GM23338 (cell line): Measurements from ENCODE around the gene ARG2. TPM values are rescaled to one million over a fixed set of nuclear protein-coding genes. Genes with fewer than 3 reads are reported as not detected.

Experiments used
- ATAC-seq: fragments of 200-7000 bp; cut with Tn5 transposase; 3 replicates; pipeline ENCODE4 v1.9.1; 2020
- DNase-seq: peaks from one replicate; pipeline ENCODE4 v3.0.0-alpha.2; 2015; ENCODE audit warnings: low spot score
- H2AFZ ChIP-seq: fragments of 200-600 bp; sonication (generic); 2 replicates; pipeline ENCODE4 v1.8.0; 2016; ENCODE audit warnings: antibody characterized with exemption, mild to moderate bottlenecking, moderate library complexity
- H3F3A ChIP-seq: fragments of 200-600 bp; sonication (generic); replicated peaks from 2 replicates; pipeline ENCODE4 v1.8.0; 2017; ENCODE audit warnings: antibody characterized with exemption, mixed run types, low read depth
- H3K27ac ChIP-seq: fragments of 200-600 bp; sonication (generic); 2 replicates; pipeline ENCODE4 v1.6.1; 2016; ENCODE audit warnings: low read depth
- H3K27me3 ChIP-seq: fragments of 200-600 bp; sonication (generic); 2 replicates; pipeline ENCODE4 v1.8.0; 2016; ENCODE audit warnings: mild to moderate bottlenecking, mixed run types, moderate library complexity; ENCODE audit not compliant: insufficient read depth
- H3K36me3 ChIP-seq: fragments of 200-600 bp; sonication (generic); 2 replicates; pipeline ENCODE4 v1.8.0; 2016; ENCODE audit warnings: mild to moderate bottlenecking; ENCODE audit not compliant: insufficient read depth
- H3K4me1 ChIP-seq: fragments of 200-600 bp; sonication (generic); 2 replicates; pipeline ENCODE4 v1.8.0; 2016; ENCODE audit warnings: mild to moderate bottlenecking, moderate library complexity; ENCODE audit not compliant: insufficient read depth
- H3K4me2 ChIP-seq: fragments of 200-600 bp; sonication (generic); 2 replicates; pipeline ENCODE4 v1.7.1; 2017; ENCODE audit warnings: mixed run types
- H3K4me3 ChIP-seq: fragments of 200-600 bp; sonication (generic); 2 replicates; pipeline ENCODE4 v1.6.1; 2016; ENCODE audit warnings: mixed run types
- H3K79me2 ChIP-seq: fragments of 200-600 bp; sonication (generic); replicated peaks from 2 replicates; pipeline ENCODE4 v1.8.0; 2017; ENCODE audit warnings: mild to moderate bottlenecking; ENCODE audit not compliant: insufficient read depth
- H3K9me2 ChIP-seq: fragments of 200-600 bp; sonication (generic); 2 replicates; pipeline ENCODE4 v1.8.0; 2017; ENCODE audit not compliant: insufficient read depth
- H4K20me1 ChIP-seq: fragments of 200-600 bp; sonication (generic); replicated peaks from 2 replicates; pipeline ENCODE4 v1.8.0; 2017; ENCODE audit warnings: mild to moderate bottlenecking; ENCODE audit not compliant: insufficient read depth
- H3K27ac Mint-ChIP-seq: 2 replicates; pipeline ENCODE4 v1.8.0; 2020; ENCODE audit warnings: inconsistent platforms, mild to moderate bottlenecking, moderate library complexity, mixed read lengths
- H3K27me3 Mint-ChIP-seq: 3 replicates; pipeline ENCODE4 v1.8.0; 2022; ENCODE audit warnings: low read depth, mild to moderate bottlenecking, moderate library complexity, mixed read lengths, inconsistent platforms; ENCODE audit not compliant: insufficient read depth, poor library complexity
- H3K36me3 Mint-ChIP-seq: 3 replicates; pipeline ENCODE4 v1.8.0; 2021; ENCODE audit warnings: low read depth, mild to moderate bottlenecking, inconsistent platforms, moderate library complexity, mixed read lengths
- H3K4me1 Mint-ChIP-seq: 3 replicates; pipeline ENCODE4 v1.8.0; 2020; ENCODE audit warnings: mild to moderate bottlenecking, inconsistent platforms, mixed read lengths
- H3K4me3 Mint-ChIP-seq: 3 replicates; pipeline ENCODE4 v1.8.0; 2021; ENCODE audit warnings: moderate library complexity, mild to moderate bottlenecking, inconsistent platforms, mixed read lengths
- H3K9me3 Mint-ChIP-seq: 3 replicates; pipeline ENCODE4 v1.8.0; 2020; ENCODE audit warnings: moderate library complexity, mild to moderate bottlenecking, inconsistent platforms, mixed read lengths
- CREB1 ChIP-seq: fragments of 250-450 bp; sonication (Bioruptor Pico); IDR thresholded peaks from 2 replicates; pipeline ENCODE4 v1.5.0; 2020; ENCODE audit warnings: low read depth, mild to moderate bottlenecking, moderate library complexity
- EZH2 ChIP-seq: fragments of 200-600 bp; sonication (generic); IDR thresholded peaks from one replicate; pipeline ENCODE4 v1.8.0; 2017; ENCODE audit warnings: antibody characterized with exemption, mild to moderate bottlenecking, low read depth; ENCODE audit not compliant: unreplicated experiment
- EZH2phosphoT487 ChIP-seq: fragments of 200-600 bp; sonication (generic); IDR thresholded peaks from one replicate; pipeline ENCODE4 v1.8.1; 2018; ENCODE audit warnings: antibody characterized with exemption; ENCODE audit not compliant: unreplicated experiment
- JUNB ChIP-seq: IDR thresholded peaks from one replicate; pipeline ENCODE4 v1.6.1; 2016; ENCODE audit warnings: antibody characterized with exemption; ENCODE audit not compliant: unreplicated experiment
- NANOG ChIP-seq: IDR thresholded peaks from 2 replicates; pipeline ENCODE4 v1.6.1; 2016; ENCODE audit warnings: antibody characterized with exemption, borderline replicate concordance
- POLR2AphosphoS5 ChIP-seq: IDR thresholded peaks from 2 replicates; pipeline ENCODE4 v1.6.1; 2016; ENCODE audit warnings: antibody characterized with exemption, low read depth
- STAT1 ChIP-seq: IDR thresholded peaks from one replicate; pipeline ENCODE4 v1.6.1; 2016; ENCODE audit warnings: antibody characterized with exemption; ENCODE audit not compliant: unreplicated experiment
- ZNF114 ChIP-seq: fragments of 250-450 bp; sonication (Bioruptor Pico); IDR thresholded peaks from 2 replicates; pipeline ENCODE4 v1.5.0; 2020; ENCODE audit warnings: mild to moderate bottlenecking, moderate library complexity
- ZNF331 ChIP-seq: fragments of 250-450 bp; sonication (Bioruptor Pico); IDR thresholded peaks from 2 replicates; pipeline ENCODE4 v1.5.0; 2020; ENCODE audit warnings: low read depth, mild to moderate bottlenecking, moderate library complexity
- polyA plus RNA-seq: library from polyadenylated mRNA; unstranded; fragments of >200 nt; fragmentation: Nextera tagmentation; extraction: Ambion mirVana; gene quantifications from 2 replicates; pipeline ENCODE4 v1.2.1, GENCODE V29; 2016
- total RNA-seq: library from RNA; depleted of rRNA; stranded (reverse); fragments of >200 nt; shearing (Covaris generic); gene quantifications from 2 replicates; pipeline ENCODE4 v1.2.3, GENCODE V29; 2014
- TF ChIP-seq, protein P1 (sequence below), 2 experiments: fragments of 200-600 bp in 1 of 2; sonication (generic) in 1 of 2; conservative IDR thresholded peaks; 2 replicates each; pipeline versions ENCODE4 v1.5.1 to v1.6.1; 2016 to 2017; ENCODE audit warnings: antibody characterized with exemption in 2 of 2, low read depth in 2 of 2, mild to moderate bottlenecking in 2 of 2, moderate library complexity in 1 of 2
- TF ChIP-seq, protein P2 (sequence below): IDR thresholded peaks from 2 replicates; pipeline ENCODE4 v1.6.1; 2016; ENCODE audit warnings: antibody characterized with exemption
- TF ChIP-seq, protein P3 (sequence below): IDR thresholded peaks from one replicate; pipeline ENCODE4 v1.6.1; 2018; ENCODE audit warnings: antibody characterized with exemption; ENCODE audit not compliant: unreplicated experiment

ARG2 gene
- total and polyA plus RNA-seq, 2 experiments from 2014 or later: 42.7 to 69.4 TPM

DNA sequence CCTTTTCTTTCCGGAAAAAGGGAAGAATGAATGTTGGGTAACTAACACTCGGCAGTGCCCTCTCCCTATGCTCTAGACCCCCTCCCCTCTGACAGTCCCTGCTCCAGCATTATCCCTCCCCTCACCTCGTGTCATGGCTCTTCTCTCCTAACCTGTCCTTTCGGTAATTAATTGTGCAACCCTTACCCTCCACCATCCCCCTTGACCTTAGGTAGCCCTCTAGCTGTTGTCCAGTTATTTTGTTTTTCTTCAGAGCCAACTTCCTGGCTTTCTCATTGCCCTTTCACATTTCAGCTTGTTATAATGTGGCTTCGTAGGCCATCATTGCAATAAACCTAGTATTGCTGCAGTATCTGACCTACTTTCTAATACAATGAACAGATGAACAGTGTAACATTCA is 11.2 kb downstream of the ARG2 start (continued):
- no peak for TF ChIP-seq EZH2
- no peak for TF ChIP-seq ZNF114 (CRISPR knock-in tag)
- TF ChIP-seq NANOG: no peak

DNA sequence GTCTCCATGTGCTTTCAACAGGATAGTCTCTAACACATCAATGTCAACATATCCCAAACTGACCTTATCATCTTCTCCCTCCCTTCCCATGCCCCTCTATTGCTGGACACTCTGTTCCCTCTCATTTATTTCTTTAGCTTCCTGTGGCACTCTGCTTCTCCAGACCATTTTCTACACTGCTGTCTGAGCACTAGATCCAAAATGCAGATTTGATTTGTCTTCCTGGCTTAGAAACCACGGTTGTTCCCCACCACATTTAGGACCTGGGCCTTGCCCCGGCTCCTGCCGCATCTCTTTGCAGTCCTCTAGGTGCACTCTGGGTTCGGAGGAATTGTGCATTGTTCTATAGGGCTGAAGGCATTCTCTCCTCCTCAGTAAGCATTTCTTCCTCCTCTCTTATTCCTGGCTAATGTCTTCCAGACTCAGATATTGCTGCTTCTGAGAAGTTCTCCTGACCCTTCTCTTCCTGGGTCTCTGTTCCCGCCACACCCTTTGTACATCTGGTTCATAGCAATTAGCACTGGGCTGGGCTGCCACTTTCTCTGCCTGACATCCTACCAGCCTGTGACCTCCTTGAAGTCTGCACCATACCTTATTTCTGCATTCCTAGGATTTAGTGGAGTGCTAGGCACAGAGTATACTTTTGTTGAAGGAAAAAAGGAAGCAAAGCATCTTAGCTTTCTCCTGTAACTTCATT is 13.9 kb downstream of the ARG2 start:
- H3K27me3 ChIP-seq: no peaks in the 10 kb centered on the region
- no peak overlapping the region for H3K4me3 ChIP-seq
- Mint-ChIP-seq H3K4me1 (no peaks in the 10 kb centered on the region), H3K27me3 (peaks cover 7% of the 10 kb centered on the region), H3K9me3 (no peaks in the 10 kb centered on the region), H3K4me3 (no peak overlapping the region), H3K27ac (no peak overlapping the region), H3K36me3 (peaks cover 7% of the 10 kb centered on the region; the same call in 2 of the 3 replicates)
- H3K79me2 ChIP-seq: no peaks in the 10 kb centered on the region
- H3K4me1 ChIP-seq: no peaks in the 10 kb centered on the region
- no peak overlapping the region for H2AFZ ChIP-seq
- H4K20me1 ChIP-seq: peaks cover 9% of the 10 kb centered on the region; the same call in 1 of the 2 replicates
- no peak overlapping the region for H3K27ac ChIP-seq
- peaks cover 3% of the 10 kb centered on the region; the same call in 1 of the 2 replicates for H3K36me3 ChIP-seq
- H3K4me2 ChIP-seq: no peak overlapping the region
- ATAC-seq (no peak), DNase-seq (no peak)
- H3K9me2 ChIP-seq: no peaks in the 10 kb centered on the region
- no peaks in the 10 kb centered on the region for H3F3A ChIP-seq
- TF ChIP-seq POLR2AphosphoS5 (no peak), CREB1 (CRISPR knock-in tag) (no peak), STAT1 (no peak), EZH2phosphoT487 (no peak), NANOG (no peak), JUNB (no peak), ZNF114 (CRISPR knock-in tag) (no peak), EZH2 (no peak), ZNF331 (CRISPR knock-in tag) (no peak)
- TF ChIP-seq, protein P1, sequence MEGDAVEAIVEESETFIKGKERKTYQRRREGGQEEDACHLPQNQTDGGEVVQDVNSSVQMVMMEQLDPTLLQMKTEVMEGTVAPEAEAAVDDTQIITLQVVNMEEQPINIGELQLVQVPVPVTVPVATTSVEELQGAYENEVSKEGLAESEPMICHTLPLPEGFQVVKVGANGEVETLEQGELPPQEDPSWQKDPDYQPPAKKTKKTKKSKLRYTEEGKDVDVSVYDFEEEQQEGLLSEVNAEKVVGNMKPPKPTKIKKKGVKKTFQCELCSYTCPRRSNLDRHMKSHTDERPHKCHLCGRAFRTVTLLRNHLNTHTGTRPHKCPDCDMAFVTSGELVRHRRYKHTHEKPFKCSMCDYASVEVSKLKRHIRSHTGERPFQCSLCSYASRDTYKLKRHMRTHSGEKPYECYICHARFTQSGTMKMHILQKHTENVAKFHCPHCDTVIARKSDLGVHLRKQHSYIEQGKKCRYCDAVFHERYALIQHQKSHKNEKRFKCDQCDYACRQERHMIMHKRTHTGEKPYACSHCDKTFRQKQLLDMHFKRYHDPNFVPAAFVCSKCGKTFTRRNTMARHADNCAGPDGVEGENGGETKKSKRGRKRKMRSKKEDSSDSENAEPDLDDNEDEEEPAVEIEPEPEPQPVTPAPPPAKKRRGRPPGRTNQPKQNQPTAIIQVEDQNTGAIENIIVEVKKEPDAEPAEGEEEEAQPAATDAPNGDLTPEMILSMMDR (conservative IDR thresholded peaks at IDR 0.05; ENCODE audit: low read depth in 2 of 2): no peak
- TF ChIP-seq, protein P2, sequence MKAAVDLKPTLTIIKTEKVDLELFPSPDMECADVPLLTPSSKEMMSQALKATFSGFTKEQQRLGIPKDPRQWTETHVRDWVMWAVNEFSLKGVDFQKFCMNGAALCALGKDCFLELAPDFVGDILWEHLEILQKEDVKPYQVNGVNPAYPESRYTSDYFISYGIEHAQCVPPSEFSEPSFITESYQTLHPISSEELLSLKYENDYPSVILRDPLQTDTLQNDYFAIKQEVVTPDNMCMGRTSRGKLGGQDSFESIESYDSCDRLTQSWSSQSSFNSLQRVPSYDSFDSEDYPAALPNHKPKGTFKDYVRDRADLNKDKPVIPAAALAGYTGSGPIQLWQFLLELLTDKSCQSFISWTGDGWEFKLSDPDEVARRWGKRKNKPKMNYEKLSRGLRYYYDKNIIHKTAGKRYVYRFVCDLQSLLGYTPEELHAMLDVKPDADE: no peak
- TF ChIP-seq, protein P3, sequence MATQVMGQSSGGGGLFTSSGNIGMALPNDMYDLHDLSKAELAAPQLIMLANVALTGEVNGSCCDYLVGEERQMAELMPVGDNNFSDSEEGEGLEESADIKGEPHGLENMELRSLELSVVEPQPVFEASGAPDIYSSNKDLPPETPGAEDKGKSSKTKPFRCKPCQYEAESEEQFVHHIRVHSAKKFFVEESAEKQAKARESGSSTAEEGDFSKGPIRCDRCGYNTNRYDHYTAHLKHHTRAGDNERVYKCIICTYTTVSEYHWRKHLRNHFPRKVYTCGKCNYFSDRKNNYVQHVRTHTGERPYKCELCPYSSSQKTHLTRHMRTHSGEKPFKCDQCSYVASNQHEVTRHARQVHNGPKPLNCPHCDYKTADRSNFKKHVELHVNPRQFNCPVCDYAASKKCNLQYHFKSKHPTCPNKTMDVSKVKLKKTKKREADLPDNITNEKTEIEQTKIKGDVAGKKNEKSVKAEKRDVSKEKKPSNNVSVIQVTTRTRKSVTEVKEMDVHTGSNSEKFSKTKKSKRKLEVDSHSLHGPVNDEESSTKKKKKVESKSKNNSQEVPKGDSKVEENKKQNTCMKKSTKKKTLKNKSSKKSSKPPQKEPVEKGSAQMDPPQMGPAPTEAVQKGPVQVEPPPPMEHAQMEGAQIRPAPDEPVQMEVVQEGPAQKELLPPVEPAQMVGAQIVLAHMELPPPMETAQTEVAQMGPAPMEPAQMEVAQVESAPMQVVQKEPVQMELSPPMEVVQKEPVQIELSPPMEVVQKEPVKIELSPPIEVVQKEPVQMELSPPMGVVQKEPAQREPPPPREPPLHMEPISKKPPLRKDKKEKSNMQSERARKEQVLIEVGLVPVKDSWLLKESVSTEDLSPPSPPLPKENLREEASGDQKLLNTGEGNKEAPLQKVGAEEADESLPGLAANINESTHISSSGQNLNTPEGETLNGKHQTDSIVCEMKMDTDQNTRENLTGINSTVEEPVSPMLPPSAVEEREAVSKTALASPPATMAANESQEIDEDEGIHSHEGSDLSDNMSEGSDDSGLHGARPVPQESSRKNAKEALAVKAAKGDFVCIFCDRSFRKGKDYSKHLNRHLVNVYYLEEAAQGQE: no peak
